Dedifferentiated amniotic fluid mesenchymal stem cell (primary cell): ENCODE data around the gene FAM107B.
A peak's percentile ranks its signal among the peaks of the same experiment; 100 is the strongest.
"Not testable (repeated sequence)": the region's sequence is repeated elsewhere in the genome, so short reads cannot be mapped to it uniquely, and the experiment has no call there.

ENCODE experiments used
- DNase-seq: peaks from one replicate; pipeline ENCODE4 v3.0.0-alpha.2; 2016; ENCODE audit errors: extremely low spot score

FAM107B gene

GRCh38 chr10:14692344-14693076 lies 82.2 kb downstream of the FAM107B start:
- no peak for DNase-seq

- DNase-seq = no peak
Observed at GRCh38 chr10:14691359-14691758, 83.3 kb downstream of the FAM107B start.

- DNase-seq = peak; percentile 27
Observed at GRCh38 chr10:14688606-14689005, 86.1 kb downstream of the FAM107B start.

DNA sequence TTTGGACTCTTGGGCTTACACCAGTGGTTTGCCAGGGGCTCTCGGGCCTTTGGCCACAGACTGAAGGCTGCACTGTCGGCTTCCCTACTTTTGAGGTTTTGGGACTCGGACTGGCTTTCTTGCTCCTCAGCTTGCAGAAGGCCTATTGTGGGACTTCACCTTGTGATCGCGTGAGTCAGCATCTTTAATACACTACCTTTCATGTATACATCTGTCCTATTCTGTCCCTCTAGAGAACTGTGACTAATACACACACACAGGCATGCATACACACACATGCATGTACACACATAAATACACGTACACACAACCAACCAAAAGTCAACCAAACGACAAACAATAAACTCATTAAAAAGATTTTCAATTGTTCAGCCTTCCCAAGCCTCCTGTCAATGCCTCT lies 86.5 kb downstream of the FAM107B start:
- not testable (repeated sequence) for DNase-seq

GRCh38 chr10:14687340-14687739 lies 87.4 kb downstream of the FAM107B start:
- DNase-seq = no peak

GRCh38 chr10:14686356-14686755 lies 88.3 kb downstream of the FAM107B start:
- peak; percentile 69 for DNase-seq

- no peak for DNase-seq
Observed at GRCh38 chr10:14684354-14684753, 90.3 kb downstream of the FAM107B start.

- DNase-seq = no peak
Observed at GRCh38 chr10:14683256-14683655, 91.4 kb downstream of the FAM107B start.

DNA sequence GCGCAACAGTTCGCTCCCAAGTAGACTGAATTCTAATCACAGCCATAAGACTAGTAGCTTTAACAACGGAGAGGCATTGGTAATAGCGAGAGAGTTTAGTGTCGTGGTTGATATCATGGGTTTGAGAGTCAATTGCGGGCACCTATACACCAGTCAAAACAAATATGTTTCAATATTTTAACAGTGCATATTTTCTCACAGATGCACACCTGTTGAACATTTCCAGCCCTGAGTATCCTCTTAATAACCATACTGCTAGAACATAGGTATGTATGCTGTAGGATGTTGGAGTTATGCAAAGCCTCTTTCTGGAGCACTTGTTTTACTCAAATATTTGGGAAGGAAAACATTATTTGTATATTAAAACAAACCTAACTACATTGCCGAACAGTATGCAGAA lies 92.9 kb downstream of the FAM107B start:
- DNase-seq = no peak

GRCh38 chr10:14681305-14681704 lies 93.4 kb downstream of the FAM107B start:
- no peak for DNase-seq

DNA sequence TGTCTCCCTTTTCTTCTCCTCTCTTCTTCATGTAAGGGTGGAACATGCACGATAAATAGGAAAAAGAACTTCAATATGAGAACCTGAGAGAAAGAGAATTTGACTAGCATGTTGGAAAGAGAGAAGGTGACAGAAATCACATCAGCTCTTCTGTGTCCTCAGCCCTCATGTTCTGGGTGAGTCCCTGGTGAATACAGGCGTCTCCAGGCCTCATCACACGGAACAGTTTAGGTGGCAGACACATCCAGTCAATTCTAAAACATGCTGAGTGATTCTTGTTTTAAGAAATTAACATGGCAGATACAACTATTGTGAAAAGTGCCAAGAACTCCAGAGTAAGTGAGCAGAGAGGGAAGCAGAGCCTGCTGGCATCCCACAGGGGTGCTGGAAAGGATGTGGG lies 96.1 kb downstream of the FAM107B start:
- no peak for DNase-seq

DNA sequence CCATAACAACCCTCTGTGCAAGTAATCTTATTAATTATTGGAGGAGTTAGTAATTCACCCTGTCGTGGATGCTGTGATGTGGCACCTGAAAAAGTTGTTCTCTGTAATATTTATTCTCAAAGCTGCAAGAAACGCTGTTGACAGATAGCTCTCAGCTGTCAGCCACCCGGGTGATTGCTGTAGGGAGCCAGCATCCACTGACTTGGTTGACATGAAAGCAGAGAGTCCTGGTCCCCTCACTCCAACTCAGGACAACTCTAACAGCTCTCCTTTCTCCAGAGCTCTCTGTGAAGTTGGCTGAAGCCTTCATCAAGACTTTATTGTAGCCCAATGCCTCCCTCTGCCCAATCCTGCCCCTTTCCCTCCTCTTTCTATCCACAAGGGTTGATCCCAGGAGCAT lies 98.0 kb downstream of the FAM107B start:
- no peak for DNase-seq

GRCh38 chr10:14674376-14675050 lies 100.2 kb downstream of the FAM107B start:
- DNase-seq = no peak

DNA sequence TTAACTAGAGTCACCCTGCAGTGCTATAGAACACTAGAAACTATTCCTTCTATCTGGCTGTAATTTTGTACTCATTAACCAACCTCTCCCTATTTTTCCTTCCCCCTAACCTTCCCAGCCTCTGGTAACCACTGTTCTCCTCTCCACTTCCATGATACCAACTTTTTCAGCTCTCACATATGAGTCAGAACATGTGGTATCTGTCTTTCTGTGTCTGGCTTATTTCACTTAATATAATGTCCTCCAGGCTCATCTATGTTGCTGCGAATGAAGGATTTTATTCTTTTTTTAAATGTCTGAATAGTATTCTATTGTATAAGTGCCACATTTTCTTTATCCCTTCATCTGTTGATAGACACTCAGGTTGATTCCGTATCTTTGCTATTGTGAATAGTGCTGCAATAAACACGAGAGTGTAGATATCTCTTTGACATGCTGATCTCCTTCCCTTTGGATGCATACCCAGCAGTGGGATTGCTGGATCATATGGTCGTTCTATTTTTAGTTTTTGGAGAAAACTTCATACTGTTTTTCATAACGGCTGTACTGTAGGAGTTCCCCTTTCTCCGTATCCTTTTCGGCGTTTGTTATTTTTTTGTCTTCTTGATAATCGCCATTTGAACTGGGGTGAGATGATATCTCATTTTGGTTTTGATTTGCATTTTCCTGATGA lies 101.4 kb downstream of the FAM107B start:
- DNase-seq = no peak

DNA sequence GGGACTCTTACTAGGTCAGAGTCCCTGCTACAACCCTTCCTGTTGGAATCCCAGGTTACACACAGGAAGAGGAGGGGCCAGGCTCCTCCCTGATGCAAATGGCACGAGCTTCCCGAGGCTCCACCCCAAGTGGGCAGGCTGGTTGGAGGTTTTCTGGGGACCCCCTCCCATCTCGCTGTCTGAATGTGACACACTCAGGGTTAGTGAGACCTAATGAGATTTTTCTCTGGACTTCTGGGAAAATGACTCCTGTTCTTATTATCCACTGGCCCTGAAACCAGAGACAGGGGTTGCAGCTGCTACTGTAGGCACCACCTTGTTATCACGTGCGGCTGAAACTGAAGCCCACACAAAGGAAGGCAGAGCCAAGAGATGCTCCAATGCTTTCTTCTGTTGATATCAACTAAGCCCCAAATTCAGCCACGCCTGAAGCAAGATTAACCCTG lies 103.3 kb downstream of the FAM107B start:
- no peak for DNase-seq

DNA sequence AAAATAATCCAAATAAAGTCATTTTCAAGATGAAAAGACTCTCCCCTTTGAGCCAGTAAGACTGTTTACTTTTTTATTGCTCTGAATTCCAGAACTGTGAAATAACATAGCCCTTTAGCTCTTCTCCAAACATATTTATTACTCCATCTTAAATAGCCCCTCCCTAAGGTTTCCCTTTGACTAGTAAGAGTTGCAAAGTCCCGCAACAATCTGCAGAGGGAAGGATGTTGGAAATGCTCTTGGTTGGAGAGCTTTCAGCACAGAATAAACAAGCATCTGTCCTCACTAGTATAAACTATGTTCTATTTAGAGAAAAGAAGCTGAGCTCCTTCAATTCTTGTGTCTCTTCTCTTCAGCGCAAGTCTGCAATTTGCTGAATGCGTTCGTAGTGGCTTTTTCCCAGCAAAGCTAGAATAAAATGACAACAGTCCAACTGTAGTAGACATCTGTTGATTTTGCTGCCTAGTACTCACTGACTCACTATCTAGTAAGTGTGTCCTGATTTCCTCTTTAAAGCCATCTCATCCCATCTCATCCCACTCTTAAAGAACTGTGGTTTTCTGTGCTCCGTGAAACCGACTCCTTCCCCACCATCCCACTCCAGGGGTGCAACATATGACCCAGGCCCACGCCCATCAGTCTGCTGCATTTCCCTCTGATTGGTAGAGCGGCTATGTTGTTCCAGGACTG lies 104.0 kb downstream of the FAM107B start:
- peak; percentile 61 for DNase-seq

- DNase-seq = no peak
Observed at GRCh38 chr10:14669576-14669975, 105.1 kb downstream of the FAM107B start.

DNA sequence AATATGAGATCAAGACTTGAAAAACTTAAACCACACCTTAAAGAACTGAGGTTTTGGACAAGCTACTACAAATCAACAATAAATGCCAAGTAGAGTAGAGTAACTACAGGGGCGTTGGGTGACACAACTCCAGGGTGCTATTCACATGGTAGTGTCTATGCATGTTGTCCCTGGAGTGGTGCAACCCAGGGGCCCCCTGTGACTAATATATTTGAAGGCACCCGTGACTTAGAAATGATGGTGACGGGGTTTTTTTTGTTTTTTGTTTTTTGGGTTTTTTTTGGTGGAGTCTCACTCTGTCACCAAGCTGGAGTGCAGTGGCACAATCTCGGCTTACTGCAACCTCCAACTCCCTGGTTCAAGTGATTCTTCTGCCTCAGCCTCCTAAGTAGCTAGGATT lies 106.9 kb downstream of the FAM107B start:
- DNase-seq = no peak

DNA sequence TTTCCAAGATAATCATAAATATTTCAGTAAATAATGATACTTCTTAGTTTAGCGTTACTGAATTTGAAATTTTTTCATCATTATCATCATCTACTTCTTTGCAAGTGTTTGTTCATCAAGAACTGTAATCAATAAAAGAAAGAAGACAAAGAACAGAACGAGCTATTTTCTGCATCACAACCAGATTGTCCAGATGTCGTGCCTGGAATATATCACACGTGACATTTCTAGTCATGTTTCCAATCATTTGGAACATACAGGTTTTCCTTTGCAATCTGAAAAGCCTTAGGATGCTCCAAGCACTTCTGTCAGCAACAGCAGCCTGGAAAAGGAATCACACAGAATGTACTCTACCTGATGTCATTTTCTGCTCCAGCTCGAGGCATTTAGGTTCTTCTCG lies 107.4 kb downstream of the FAM107B start:
- DNase-seq = no peak

- no peak for DNase-seq
Observed at GRCh38 chr10:14665865-14666857, 108.5 kb downstream of the FAM107B start.

- no peak for DNase-seq
Observed at GRCh38 chr10:14665304-14665703, 109.4 kb downstream of the FAM107B start.
